GM04504 (cell line): ENCODE measurements around the gene SOX6.
"Not testable (repeated sequence)": the region's sequence is repeated elsewhere in the genome, so short reads cannot be mapped to it uniquely, and the experiment has no call there.

Source experiments
- DNase-seq: peaks from one replicate; pipeline ENCODE4 v3.0.0-alpha.2; 2012; ENCODE audit warnings: low read depth

Gene SOX6

DNA sequence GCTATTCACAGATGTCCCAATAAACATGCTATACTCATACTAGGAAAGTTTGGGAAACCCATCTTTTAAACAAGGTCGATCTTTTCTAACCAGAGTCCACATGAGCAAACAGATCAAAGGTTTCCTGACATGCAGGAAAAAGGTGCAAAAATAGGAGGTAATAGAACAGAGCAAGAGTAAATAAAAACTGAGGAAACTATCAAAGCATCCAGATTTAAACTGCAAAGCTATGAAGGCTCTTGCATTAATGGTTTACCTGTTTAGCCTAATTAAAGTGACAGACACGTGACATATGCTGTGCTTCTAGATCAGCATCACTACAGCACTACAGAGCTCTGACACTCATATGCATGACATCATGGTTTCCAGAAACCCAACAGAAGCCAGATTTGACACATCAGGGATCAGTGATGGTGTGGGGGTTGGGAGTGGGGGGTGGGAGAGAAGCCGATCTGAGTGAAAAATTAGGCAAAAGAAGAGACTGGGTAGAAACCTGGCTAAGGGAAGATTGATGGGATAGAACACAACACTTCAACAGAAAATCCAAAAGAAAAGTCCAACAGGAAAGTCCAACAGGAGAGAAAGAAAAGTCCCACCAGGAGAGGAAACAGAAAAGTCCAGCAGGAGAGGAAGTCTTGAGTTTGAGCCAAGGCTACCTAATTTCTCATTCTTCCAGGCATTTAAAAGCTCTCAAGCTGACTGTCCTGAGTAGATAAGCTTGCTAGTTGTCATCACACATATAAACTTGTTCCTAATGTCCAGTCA lies 262.3 kb downstream of the SOX6 start:
- DNase-seq = no peak

- no peak for DNase-seq
Measured at GRCh38 chr11:16091862-16092261, 264.5 kb downstream of the SOX6 start.

DNA sequence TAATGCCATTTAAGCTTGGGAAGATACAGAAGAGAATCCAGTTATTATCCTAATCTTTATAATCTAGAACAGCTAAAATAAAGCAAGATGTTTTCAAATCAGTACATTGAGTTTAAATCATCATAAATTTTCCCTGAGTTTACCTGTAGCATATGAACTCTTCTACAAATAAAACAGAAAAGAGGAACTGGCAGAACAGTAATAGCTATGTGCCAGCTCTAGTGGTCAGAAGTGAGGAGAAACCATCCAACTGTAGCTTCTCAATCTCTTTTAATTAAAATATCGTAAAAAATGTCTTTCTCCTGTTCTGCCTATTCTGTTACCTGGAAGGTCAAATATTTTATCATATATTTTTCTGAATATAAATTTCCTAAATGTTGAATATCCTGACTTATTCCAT lies 266.9 kb downstream of the SOX6 start:
- DNase-seq = no peak

- no peak for DNase-seq
Measured at GRCh38 chr11:16088774-16089173, 267.6 kb downstream of the SOX6 start.

DNA sequence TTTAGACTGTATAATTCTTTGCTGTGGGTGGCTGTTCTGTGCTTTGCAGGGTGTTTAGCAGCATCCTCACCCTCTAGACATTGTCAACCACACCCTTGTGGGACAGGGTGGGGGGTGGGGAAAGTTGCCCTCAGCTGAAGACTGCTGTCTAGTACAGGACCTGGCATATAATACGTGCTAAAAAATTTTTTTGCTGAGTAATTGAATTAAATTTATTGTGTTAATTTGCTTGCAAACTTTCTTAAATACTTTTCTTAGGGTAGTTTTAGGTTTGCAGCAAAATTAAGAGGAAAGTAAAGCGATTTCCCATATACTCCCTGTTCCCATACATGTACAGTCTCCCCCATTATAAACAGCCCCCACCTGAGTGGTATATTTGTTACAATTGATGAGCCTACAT lies 268.5 kb downstream of the SOX6 start:
- no peak for DNase-seq

GRCh38 chr11:16086229-16086819 lies 270.0 kb downstream of the SOX6 start:
- no peak for DNase-seq

DNA sequence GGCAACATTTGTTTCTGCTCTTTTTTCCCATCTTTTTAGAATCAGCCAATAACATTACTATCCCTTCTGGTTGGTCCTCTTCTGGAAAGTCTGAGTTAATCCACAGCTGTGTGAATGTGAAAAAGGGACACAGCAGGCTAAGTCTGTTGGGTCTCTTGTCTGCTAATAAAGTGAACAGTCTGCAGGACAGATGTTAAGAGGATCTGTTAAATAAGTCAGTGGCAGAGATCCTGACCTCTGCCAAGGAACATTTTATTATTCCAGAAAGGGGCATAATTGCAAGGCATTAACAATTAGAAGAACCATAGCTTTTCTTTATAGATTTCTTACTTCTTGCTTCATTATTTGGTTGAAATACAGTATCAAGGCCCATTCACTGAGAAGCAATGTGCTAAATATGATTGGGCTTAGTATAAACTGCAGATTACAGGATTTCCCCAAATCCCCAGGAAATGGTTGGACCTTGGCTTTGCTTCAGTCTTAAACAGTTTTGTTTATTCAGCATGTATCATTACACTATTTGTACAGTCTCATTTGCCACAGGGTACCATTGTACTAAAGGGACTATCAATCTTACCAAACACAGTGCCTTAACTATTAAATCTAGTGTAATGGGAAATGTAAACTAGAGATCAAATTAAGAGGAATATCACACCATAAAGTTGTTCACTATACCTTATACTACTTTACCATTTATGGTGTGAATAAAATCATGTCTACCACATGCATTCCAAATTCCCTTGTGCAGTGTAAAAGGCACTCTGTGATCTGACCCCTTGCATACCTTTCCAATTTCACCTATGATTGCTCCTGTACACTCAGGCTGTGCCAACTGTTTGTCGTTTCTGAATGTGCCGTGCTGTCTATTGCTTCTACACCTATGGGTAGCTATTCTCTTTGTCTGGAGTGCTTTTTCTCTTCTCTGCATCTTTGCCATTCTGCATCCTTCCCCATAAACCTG lies 274.0 kb downstream of the SOX6 start:
- DNase-seq = no peak

DNA sequence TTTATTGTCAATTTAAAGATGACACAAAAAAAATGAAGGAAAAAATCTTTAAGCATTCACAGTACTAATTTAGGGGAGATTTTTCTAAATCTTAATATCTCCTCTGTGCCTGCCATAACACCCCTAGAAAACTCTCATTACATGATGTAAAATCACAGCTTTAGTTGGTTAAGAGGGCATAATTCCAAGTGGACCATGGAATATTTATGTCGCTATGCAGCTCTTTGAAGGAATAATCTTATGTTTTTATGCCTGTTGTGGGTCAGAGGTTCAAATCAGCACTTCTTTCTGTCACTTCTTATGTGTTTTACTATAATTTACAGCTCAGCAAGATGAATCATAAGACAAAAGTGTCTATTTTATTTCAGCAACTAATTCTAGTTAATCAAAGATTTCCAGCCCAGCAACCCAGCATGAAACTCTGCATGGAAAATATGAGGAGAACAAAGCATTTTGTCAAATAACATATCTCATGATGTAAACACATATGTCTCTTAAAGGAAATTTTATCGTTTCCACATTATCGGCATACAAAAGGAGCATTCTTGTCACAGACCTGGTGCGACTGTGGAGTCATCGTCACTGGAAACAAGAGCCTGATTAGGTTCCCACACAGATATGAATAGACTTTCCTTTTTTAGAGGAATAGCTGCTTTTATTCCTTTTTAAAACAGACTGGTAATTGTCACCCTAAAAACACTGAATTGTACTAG lies 274.8 kb downstream of the SOX6 start:
- no peak for DNase-seq

DNA sequence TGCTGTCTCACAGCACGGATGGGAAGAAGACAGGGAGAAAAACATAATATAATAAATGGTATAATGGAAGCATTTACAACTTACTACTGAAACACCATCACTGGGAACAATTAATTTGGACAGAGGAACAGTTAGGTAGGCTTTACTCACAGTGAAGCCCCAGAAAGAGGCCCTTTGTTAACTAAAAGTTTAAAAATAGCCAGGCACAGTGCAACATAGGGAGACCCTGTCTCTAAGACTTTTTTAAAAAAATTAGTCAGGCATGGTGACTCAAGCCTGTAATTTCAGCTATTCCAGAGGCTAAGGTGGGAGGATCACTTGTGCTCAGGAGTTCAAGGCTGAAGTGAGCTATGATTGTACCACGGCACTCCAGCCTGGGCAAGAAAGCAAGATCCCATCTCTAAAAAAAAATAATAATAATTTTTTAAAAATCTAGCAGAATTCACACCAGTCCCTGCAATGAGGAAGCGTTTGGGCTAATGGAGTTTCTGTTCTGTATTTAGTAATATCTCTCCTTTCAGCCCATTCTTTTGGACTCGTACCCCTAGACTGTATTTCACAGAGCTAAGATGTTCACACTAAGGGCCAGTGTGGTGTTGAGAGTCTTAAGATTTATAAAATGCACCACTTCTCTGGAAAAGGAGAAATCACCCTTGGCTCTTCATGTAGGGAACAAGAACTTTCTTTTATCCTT lies 275.5 kb downstream of the SOX6 start:
- DNase-seq = no peak

GRCh38 chr11:16078936-16079335 lies 277.4 kb downstream of the SOX6 start:
- DNase-seq = no peak

- DNase-seq = no peak
Measured at GRCh38 chr11:16070573-16070972, 285.8 kb downstream of the SOX6 start.

GRCh38 chr11:16067268-16067667 lies 289.1 kb downstream of the SOX6 start:
- DNase-seq = not testable (repeated sequence)

DNA sequence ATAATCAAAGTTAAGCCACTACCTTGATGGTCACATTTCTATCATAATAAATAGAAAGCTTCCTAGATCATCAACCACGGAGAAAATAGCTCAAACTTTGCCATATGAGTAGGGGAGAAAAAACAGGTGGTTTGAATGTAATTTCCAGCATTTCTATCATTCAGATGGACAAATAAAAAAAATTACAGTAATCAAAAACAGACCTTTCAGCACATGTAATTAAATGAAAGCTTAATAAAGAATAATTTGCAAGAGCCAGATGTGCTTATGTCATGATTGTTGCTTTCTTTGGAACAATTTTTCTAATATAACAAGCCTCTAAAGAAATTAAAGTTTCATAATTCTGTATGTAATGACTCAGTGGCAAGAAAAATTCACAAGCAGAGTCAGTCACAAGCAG lies 297.0 kb downstream of the SOX6 start:
- no peak for DNase-seq

DNA sequence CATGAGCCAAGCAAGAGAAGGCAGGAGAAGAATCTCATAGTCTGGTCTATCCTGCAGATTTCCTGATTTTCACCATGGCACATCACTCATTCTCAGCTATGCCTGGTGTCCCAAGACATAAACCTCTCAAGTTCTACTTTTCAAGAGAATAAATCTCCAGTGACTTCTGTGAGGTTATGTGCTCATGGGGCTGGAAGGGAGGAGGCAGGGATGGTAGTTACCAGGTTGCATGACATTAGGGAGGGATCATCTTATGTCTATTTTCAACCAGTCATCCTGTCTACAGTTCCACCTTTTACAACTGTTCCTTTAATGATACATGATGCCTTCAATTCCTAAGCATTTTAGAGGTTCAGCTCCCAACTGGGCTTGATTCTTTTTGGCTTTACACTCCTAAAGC lies 297.7 kb downstream of the SOX6 start:
- no peak for DNase-seq

- DNase-seq = no peak
Measured at GRCh38 chr11:16052750-16053149, 303.6 kb downstream of the SOX6 start.

GRCh38 chr11:16049611-16050010 lies 306.7 kb downstream of the SOX6 start:
- no peak for DNase-seq

GRCh38 chr11:16047073-16047472 lies 309.3 kb downstream of the SOX6 start:
- DNase-seq = no peak

DNA sequence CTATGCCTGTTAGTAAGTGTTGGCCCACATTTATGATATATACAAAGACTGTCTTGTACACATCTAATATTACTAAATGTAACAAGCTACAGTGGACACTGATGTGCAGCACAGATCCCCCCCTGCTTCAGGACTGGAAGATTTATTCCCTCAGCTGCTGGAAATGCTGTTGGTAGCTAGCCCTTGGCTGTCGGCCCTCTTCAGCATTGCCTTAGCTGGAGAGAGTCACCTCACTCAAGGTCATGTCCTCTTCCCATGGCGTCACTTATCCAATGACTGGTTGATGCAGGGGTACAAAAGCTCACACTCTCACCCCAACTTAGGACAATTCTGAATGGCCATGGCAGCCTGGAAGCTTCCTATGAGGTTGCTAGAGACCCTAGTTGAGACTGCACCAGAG lies 312.7 kb downstream of the SOX6 start:
- DNase-seq = no peak

- no peak for DNase-seq
Measured at GRCh38 chr11:16041207-16041606, 315.1 kb downstream of the SOX6 start.

- no peak for DNase-seq
Measured at GRCh38 chr11:16040151-16040550, 316.2 kb downstream of the SOX6 start.

DNA sequence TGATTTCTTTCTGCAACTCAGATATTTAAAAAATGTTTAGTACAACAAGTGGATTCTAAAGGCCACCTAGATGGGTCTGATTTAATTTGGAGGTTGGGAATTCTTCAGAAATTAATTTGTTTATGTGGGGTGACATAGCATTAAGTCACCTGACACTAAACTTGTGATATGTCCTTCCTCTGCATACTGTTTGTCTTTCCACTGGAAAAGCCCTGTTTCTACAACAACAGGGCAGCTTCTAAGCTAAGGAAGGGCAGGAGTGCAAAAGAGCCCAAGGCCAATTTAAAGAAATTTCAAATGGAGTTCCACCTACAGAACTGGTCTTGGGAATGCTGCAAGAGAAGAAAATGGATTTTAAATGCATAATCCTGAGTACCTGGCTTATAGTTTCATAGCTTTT lies 319.2 kb downstream of the SOX6 start:
- DNase-seq = no peak

- no peak for DNase-seq
Measured at GRCh38 chr11:16036218-16036617, 320.1 kb downstream of the SOX6 start.
